ENCODE measurements around the gene OR8J3.

GRCh38 chr11:56163804-56164203, 23.8 kb upstream of the OR8J3 start:
- TF ChIP-seq CTCF (IDR thresholded peaks at IDR 0.05) (no peak), POLR2A (IDR thresholded peaks at IDR 0.05) (no peak), POLR2AphosphoS5 (IDR thresholded peaks at IDR 0.05) (no peak)
